NCI-H187 (cell line): ENCODE results near the gene CBLN4.

Experiments used
- DNase-seq, 2 experiments: peaks; one replicate each; lab custom pipeline; 2025; lab: John Stamatoyannopoulos, UW

Gene CBLN4

GRCh38 chr20:56005389-56005715 lies at the start of gene CBLN4:
TSS of gene CBLN4 (minus strand) at chr20:56005519. CDS start at chr20:56004171, 1,348 bp downstream.
- no peak for DNase-seq

GRCh38 chr20:56043227-56043626 lies 37.9 kb upstream of the CBLN4 start:
- no peak for DNase-seq

- DNase-seq: no peak
Observed at GRCh38 chr20:56032251-56032650, 26.9 kb upstream of the CBLN4 start.

GRCh38 chr20:56018716-56019115 lies 13.4 kb upstream of the CBLN4 start:
- DNase-seq: no peak

- no peak for DNase-seq
Observed at GRCh38 chr20:56018194-56018593, 12.9 kb upstream of the CBLN4 start.

- DNase-seq: no peak
Observed at GRCh38 chr20:56017560-56017959, 12.2 kb upstream of the CBLN4 start.

- DNase-seq: no peak
Observed at GRCh38 chr20:56014998-56015397, 9.7 kb upstream of the CBLN4 start.

GRCh38 chr20:56014151-56014550 lies 8.8 kb upstream of the CBLN4 start:
- DNase-seq: no peak

- no peak for DNase-seq
Observed at GRCh38 chr20:56004611-56005388, 519 bp downstream of the CBLN4 start.

- no peak for DNase-seq
Observed at GRCh38 chr20:56004007-56004406, 1.3 kb downstream of the CBLN4 start.

GRCh38 chr20:56002908-56003800 lies 2.2 kb downstream of the CBLN4 start:
- no peak for DNase-seq

- no peak for DNase-seq
Observed at GRCh38 chr20:56001890-56002289, 3.4 kb downstream of the CBLN4 start.

GRCh38 chr20:56001106-56001785 lies 4.1 kb downstream of the CBLN4 start:
- no peak for DNase-seq

- no peak for DNase-seq
Observed at GRCh38 chr20:55978550-55978949, 26.8 kb downstream of the CBLN4 start.

GRCh38 chr20:55977690-55978459 lies 27.4 kb downstream of the CBLN4 start:
- DNase-seq: peak in 1 of 2 experiments; percentile 53

- no peak for DNase-seq
Observed at GRCh38 chr20:55974491-55975202, 30.7 kb downstream of the CBLN4 start.

- no peak for DNase-seq
Observed at GRCh38 chr20:55964790-55965189, 40.5 kb downstream of the CBLN4 start.

- DNase-seq: no peak
Observed at GRCh38 chr20:55961376-55962330, 43.7 kb downstream of the CBLN4 start.

GRCh38 chr20:55953201-55953600 lies 52.1 kb downstream of the CBLN4 start:
- no peak for DNase-seq

GRCh38 chr20:55947701-55948100 lies 57.6 kb downstream of the CBLN4 start:
- no peak for DNase-seq
